ENCODE data around the gene UROC1. TPM values are rescaled to one million over a fixed set of nuclear protein-coding genes. Genes with fewer than 3 reads are reported as not detected.

UROC1 gene
- total RNA-seq, 1 experiment from 2014 or later, result not detected

GRCh38 chr3:126533506-126533905 is 15.9 kb upstream of the UROC1 start:
- Histone ChIP-seq H4K20me1 (ENCODE audit: insufficient read depth) (no peaks in the 10 kb centered on the region), H2AFZ (ENCODE audit: low read depth, low read length, poor library complexity, severe bottlenecking) (no peak overlapping the region), H3K27me3 (ENCODE audit: insufficient read depth, low read length) (peaks cover 50% of the 10 kb centered on the region), H3K9ac (ENCODE audit: low read length) (no peak overlapping the region), H3K27ac (ENCODE audit: low read depth, low read length) (no peak overlapping the region), H3K36me3 (ENCODE audit: control insufficient read depth in 1 of 2, insufficient read depth in 2 of 2, low read length in 2 of 2) (no peaks in the 10 kb centered on the region), H3K4me2 (ENCODE audit: low read length) (no peak overlapping the region), H3K9me3 (ENCODE audit: control insufficient read depth in 1 of 2, insufficient read depth in 1 of 2, low read depth in 1 of 2, low read length in 2 of 2) (no peaks in the 10 kb centered on the region), H3K4me3 (replicated peaks in 1 of 2; ENCODE audit: low read depth in 1 of 2, low read length in 2 of 2) (no peak overlapping the region), H3K79me2 (ENCODE audit: insufficient read depth, low read length) (no peaks in the 10 kb centered on the region), H3K9me2 (ENCODE audit: insufficient read depth) (no peaks in the 10 kb centered on the region), H3K4me1 (ENCODE audit: control insufficient read depth in 1 of 2, insufficient read depth in 2 of 2, low read length in 2 of 2) (no peaks in the 10 kb centered on the region)
- RAD21 ChIA-PET (ENCODE audit: low non-redundant PET in 1 of 2, low total read pairs in 2 of 2, uncharacterized antibody in 2 of 2, unreplicated experiment in 2 of 2), result no interaction called here
- POLR2A ChIA-PET, result no interaction called here
- intact Hi-C loops (cut with micrococcal nuclease), result no loop called here
- DNase-seq (ENCODE audit: low read depth, low spot score) (no peak), ATAC-seq (no peak)
- CTCF ChIA-PET, result no interaction called here
- no TSS peak for BruUV-seq (replicated peaks)
- TF ChIP-seq ZNF274 (IDR thresholded peaks at IDR 0.05; ENCODE audit: low read depth, low read length), result no peak
- TF ChIP-seq ZBTB33 (IDR thresholded peaks at IDR 0.05; ENCODE audit: extremely low read depth, insufficient replicate concordance, low read length), result no peak
- TF ChIP-seq ZFX (IDR thresholded peaks at IDR 0.05), result no peak
- no peak for TF ChIP-seq EGR1 (IDR thresholded peaks at IDR 0.05; ENCODE audit: low read depth)

- Histone ChIP-seq H3K36me3 (ENCODE audit: control insufficient read depth in 1 of 2, insufficient read depth in 2 of 2, low read length in 2 of 2) (no peaks in the 10 kb centered on the region), H3K9me3 (ENCODE audit: control insufficient read depth in 1 of 2, insufficient read depth in 1 of 2, low read depth in 1 of 2, low read length in 2 of 2) (no peaks in the 10 kb centered on the region), H3K4me2 (ENCODE audit: low read length) (no peak overlapping the region), H3K79me2 (ENCODE audit: insufficient read depth, low read length) (no peaks in the 10 kb centered on the region), H2AFZ (ENCODE audit: low read depth, low read length, poor library complexity, severe bottlenecking) (no peak overlapping the region), H3K4me3 (replicated peaks in 1 of 2; ENCODE audit: low read depth in 1 of 2, low read length in 2 of 2) (no peak overlapping the region), H3K27ac (ENCODE audit: low read depth, low read length) (no peak overlapping the region), H3K4me1 (ENCODE audit: control insufficient read depth in 1 of 2, insufficient read depth in 2 of 2, low read length in 2 of 2) (no peaks in the 10 kb centered on the region), H3K27me3 (ENCODE audit: insufficient read depth, low read length) (peaks cover 46% of the 10 kb centered on the region), H3K9ac (ENCODE audit: low read length) (no peak overlapping the region), H3K9me2 (ENCODE audit: insufficient read depth) (no peaks in the 10 kb centered on the region), H4K20me1 (ENCODE audit: insufficient read depth) (no peaks in the 10 kb centered on the region)
- no TSS peak for BruUV-seq (replicated peaks)
- ChIA-PET CTCF (no interaction called here), RAD21 (ENCODE audit: low non-redundant PET in 1 of 2, low total read pairs in 2 of 2, uncharacterized antibody in 2 of 2, unreplicated experiment in 2 of 2) (no interaction called here), POLR2A (no interaction called here)
- intact Hi-C loops (cut with micrococcal nuclease), result no loop called here
- no peak for ATAC-seq
- no peak for DNase-seq (ENCODE audit: low read depth, low spot score)
- TF ChIP-seq EZH2 (IDR thresholded peaks at IDR 0.05), result no peak
- no peak for TF ChIP-seq EGR1 (IDR thresholded peaks at IDR 0.05; ENCODE audit: low read depth)
- TF ChIP-seq FOSL1 (IDR thresholded peaks at IDR 0.05; ENCODE audit: low read depth), result no peak
- no peak for TF ChIP-seq ZBTB33 (IDR thresholded peaks at IDR 0.05; ENCODE audit: extremely low read depth, insufficient replicate concordance, low read length)
- no peak for TF ChIP-seq YY1 (IDR thresholded peaks at IDR 0.05; ENCODE audit: extremely low read depth, insufficient replicate concordance, low read depth, low read length)
- no peak for TF ChIP-seq POLR2A (IDR thresholded peaks at IDR 0.05; ENCODE audit: borderline replicate concordance, extremely low read depth, insufficient read depth, insufficient read length)
- no peak for TF ChIP-seq CTCF (IDR thresholded peaks at IDR 0.05 in 2 of 3, conservative IDR thresholded peaks at IDR 0.05 in 1 of 3; ENCODE audit: borderline replicate concordance in 1 of 3, insufficient read depth in 1 of 3, low read depth in 2 of 3, low read length in 2 of 3)
- no peak for TF ChIP-seq TCF7L2 (IDR thresholded peaks at IDR 0.05; ENCODE audit: borderline replicate concordance, extremely low read depth, insufficient read depth, insufficient read length)
Measured at GRCh38 chr3:126531051-126531330, 13.4 kb upstream of the UROC1 start.

Measured in HCT116 (cell line).